Hepatocyte (in vitro differentiated cells): Measurements from ENCODE around the gene CCDC167.

Experiments
- EZH2phosphoT487 ChIP-seq: fragments of 200-600 bp; sonication (generic); IDR thresholded peaks from one replicate; pipeline ENCODE4 v1.6.1; 2018; ENCODE audit warnings: antibody characterized with exemption, mild to moderate bottlenecking, low read depth, moderate library complexity; ENCODE audit not compliant: unreplicated experiment, severe bottlenecking
- TF ChIP-seq, protein P1 (sequence below): fragments of 200-600 bp; sonication (generic); IDR thresholded peaks from 2 replicates; pipeline ENCODE4 v1.5.1; 2016; ENCODE audit warnings: antibody characterized with exemption, mild to moderate bottlenecking; ENCODE audit not compliant: poor library complexity

DNA sequence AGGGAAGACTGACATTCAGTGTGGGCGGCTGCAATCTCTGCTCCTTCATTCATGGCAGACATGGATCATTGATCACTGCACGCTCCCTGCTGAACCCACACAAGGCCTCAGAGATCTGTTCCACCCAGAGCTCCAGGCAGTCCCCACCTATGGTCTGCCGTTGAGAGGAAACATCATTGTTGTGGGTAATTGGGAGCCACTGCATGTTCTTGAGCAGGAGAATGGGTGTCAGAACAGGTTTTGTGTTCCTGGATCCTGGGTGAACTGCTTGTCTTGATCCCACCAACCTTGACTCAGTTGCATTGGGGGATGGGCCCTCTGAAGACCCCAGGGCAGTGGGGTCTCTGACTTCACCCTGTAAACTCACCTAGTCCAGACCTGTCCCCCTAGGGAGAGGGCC lies 23.1 kb upstream of the CCDC167 start:
- TF ChIP-seq, protein P1, sequence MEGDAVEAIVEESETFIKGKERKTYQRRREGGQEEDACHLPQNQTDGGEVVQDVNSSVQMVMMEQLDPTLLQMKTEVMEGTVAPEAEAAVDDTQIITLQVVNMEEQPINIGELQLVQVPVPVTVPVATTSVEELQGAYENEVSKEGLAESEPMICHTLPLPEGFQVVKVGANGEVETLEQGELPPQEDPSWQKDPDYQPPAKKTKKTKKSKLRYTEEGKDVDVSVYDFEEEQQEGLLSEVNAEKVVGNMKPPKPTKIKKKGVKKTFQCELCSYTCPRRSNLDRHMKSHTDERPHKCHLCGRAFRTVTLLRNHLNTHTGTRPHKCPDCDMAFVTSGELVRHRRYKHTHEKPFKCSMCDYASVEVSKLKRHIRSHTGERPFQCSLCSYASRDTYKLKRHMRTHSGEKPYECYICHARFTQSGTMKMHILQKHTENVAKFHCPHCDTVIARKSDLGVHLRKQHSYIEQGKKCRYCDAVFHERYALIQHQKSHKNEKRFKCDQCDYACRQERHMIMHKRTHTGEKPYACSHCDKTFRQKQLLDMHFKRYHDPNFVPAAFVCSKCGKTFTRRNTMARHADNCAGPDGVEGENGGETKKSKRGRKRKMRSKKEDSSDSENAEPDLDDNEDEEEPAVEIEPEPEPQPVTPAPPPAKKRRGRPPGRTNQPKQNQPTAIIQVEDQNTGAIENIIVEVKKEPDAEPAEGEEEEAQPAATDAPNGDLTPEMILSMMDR = no peak
- TF ChIP-seq EZH2phosphoT487 = no peak
